KOPT-K1 (cell line): Measurements from ENCODE around the gene PLSCR4.

ENCODE experiments used
- H3K27ac ChIP-seq: fragments of 200-600 bp; sonication (generic); 2 replicates; pipeline ENCODE4 v1.5.1; 2016; ENCODE audit warnings: antibody characterized with exemption, mild to moderate bottlenecking, low read depth, low read length; ENCODE audit not compliant: poor library complexity, severe bottlenecking
- H3K36me3 ChIP-seq: fragments of 200-600 bp; sonication (generic); 2 replicates; pipeline ENCODE4 v1.5.1; 2017; ENCODE audit warnings: antibody characterized with exemption, mild to moderate bottlenecking, low read length, moderate library complexity; ENCODE audit not compliant: insufficient read depth
- H3K9me3 ChIP-seq: fragments of 200-600 bp; sonication (generic); 2 replicates; pipeline ENCODE4 v1.5.1; 2017; ENCODE audit warnings: antibody characterized with exemption, low read length, mild to moderate bottlenecking; ENCODE audit not compliant: insufficient read depth, poor library complexity, severe bottlenecking

PLSCR4 gene

GRCh38 chr3:146164071-146164470 lies 86.8 kb downstream of the PLSCR4 start:
- Histone ChIP-seq H3K36me3 (no peaks in the 10 kb centered on the region), H3K9me3 (no peaks in the 10 kb centered on the region), H3K27ac (no peak overlapping the region)

DNA sequence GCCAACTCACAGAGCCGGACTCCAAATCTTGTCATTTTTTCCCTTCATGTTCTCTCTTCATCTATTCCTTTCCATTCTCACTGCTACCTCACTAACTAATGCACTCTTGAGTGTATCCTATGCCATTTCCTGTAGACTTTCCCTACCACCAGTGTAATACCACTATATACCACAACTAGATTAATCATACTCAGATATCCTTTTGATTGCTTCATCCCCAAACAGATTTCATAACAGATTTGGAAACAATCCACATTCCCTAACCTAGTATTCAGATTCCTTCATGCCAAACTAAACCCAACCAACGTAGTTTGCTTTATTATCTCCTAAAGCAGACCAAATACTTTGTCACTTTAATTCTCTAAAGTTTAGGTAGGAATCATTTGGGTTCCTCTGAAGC lies 87.3 kb downstream of the PLSCR4 start:
- H3K27ac ChIP-seq: no peak overlapping the region
- H3K9me3 ChIP-seq: no peaks in the 10 kb centered on the region
- no peaks in the 10 kb centered on the region for H3K36me3 ChIP-seq

DNA sequence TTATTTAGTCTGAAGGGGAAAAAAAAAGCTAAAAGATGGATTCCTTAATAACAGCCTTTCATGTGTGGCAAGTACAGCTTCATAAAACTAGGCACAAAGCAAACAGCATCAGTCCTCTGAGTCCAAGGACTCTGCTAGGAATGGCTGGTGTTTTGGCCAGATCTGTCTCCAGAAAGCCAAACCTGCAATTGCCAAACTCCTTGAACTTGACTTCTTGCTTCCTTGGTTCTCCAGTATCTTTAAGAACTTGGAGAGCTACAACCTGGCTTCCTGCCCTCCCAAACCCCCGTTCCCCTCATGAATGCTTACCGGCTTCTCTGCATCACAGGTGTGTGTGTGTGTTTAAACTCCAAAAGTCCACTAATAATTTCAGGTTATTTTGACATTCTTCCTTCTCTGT lies 88.3 kb downstream of the PLSCR4 start:
- H3K27ac ChIP-seq: no peak overlapping the region
- no peaks in the 10 kb centered on the region for H3K36me3 ChIP-seq
- H3K9me3 ChIP-seq: no peaks in the 10 kb centered on the region

DNA sequence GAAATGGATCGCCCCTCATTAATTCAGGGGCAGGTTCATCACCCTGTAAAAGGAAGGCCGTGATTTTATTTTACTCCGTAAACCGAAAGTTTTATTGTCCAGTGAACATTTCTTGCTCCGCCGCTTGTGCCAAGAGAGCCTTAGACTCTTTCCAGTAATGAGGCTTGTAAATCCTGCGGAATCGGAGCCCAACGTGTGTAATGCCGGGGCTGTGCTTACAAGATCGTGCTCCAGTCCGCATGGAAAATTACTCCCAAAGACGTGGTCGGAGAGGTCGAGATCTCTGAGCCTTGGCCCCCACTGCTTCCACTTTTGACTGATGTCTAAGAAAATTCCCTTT lies 89.3 kb downstream of the PLSCR4 start:
- H3K27ac ChIP-seq: no peak overlapping the region
- no peaks in the 10 kb centered on the region for H3K36me3 ChIP-seq
- no peaks in the 10 kb centered on the region for H3K9me3 ChIP-seq

GRCh38 chr3:146160964-146161662 lies 89.8 kb downstream of the PLSCR4 start, which contains the start of gene PLOD2:
Gene PLOD2, minus strand, starts transcription at chr3:146161184. Its CDS starts 195 bp downstream, at chr3:146160989.
- no peaks in the 10 kb centered on the region for H3K9me3 ChIP-seq
- H3K27ac ChIP-seq: no peak within 1 kb of the TSS
- H3K36me3 ChIP-seq: no peaks in the 10 kb centered on the region

- Histone ChIP-seq H3K36me3 (no peaks in the 10 kb centered on the region), H3K27ac (no peak overlapping the region), H3K9me3 (no peaks in the 10 kb centered on the region)
Measured at GRCh38 chr3:146160321-146160963, 90.5 kb downstream of the PLSCR4 start.

DNA sequence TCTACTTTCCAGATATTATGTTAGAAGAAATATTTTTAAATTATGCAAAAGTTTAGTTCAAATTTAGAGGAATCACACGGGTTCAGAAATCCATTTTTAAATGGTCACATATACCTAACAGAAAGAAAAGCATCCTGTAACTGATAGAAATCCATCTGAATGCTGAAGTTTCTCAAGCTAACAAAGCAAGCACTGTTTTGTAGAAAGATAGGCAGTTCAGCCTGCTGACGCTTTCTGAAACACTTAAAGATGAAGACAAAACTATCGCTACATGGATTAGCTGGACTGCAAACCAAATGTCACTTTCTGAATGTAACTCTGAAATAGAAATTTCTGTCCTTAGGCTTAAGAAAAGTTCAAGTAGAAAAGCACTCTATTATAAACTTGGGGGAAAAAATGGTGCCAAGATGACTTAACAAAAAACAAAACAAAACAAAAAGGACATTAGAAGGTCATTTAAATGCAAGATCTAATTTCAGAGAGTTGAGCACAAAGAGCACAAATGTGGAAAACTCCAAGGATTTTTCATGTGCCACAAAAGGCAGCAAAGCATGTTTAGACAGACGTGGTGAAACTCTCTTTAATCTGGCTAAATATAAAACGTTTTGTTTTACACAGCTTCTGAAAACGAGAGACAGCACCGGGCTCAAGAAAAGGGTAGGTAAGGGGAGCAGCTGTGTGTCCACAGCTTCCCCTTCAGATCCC lies 91.1 kb downstream of the PLSCR4 start:
- Histone ChIP-seq H3K9me3 (no peaks in the 10 kb centered on the region), H3K36me3 (no peaks in the 10 kb centered on the region), H3K27ac (no peak overlapping the region)

- Histone ChIP-seq H3K27ac (no peak overlapping the region), H3K9me3 (no peaks in the 10 kb centered on the region), H3K36me3 (no peaks in the 10 kb centered on the region)
Measured at GRCh38 chr3:146159037-146159436, 91.9 kb downstream of the PLSCR4 start.

DNA sequence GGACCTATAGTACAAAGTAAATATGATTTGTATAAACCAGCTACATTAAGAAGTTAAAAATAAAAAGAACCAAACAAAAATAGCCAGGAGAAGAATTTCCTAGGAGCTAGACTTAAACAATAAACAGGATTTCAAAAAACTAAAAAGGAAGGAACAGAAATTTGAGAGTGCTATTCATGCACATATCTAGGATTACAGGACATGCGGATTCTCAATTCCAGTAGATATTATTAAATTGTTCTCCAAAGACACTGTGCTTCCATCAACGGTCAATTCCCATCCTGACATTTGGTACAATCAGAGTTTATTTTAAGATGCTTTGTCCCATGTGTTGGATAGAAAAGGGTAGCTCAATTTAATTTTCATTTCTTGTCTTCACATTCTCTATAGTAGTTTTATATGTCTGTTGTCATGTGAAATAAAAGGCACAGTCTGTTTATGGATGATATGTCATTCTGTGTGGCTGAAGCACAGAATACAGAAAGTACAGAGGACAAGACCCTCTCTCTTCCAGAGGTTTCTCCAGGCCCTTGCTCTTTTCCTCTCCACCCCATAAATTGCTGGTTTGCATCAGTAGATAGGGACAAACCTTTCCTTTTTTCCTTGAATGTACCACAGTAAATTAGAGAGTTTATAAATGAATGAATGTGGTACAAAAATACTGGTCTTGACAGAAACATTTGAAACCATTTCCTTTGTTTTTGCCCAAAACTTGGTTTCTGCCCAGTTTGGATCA lies 93.4 kb downstream of the PLSCR4 start:
- Histone ChIP-seq H3K27ac (no peak overlapping the region), H3K36me3 (no peaks in the 10 kb centered on the region), H3K9me3 (no peaks in the 10 kb centered on the region)

- Histone ChIP-seq H3K9me3 (no peaks in the 10 kb centered on the region), H3K27ac (no peak overlapping the region), H3K36me3 (no peaks in the 10 kb centered on the region)
Measured at GRCh38 chr3:146156666-146157314, 94.1 kb downstream of the PLSCR4 start.

DNA sequence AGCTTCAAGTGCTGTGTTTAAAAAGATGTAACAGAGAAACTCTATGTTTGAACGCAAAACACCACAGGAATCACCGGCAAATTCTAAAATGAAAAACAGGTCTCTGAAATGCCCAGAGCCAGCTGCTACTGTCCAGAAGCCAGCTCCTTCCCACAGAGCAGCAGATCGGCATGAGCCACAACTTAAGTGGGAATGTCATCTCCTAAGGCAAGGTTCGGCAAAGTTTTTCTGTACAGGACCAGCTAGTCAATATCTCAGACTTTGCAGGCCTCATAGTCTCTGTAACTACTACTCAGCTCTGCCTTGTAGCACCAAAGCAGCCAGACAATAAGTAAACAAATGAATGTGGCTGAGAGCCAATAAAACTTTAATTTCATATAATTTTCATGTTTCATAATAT lies 94.8 kb downstream of the PLSCR4 start:
- H3K27ac ChIP-seq: no peak overlapping the region
- no peaks in the 10 kb centered on the region for H3K36me3 ChIP-seq
- H3K9me3 ChIP-seq: no peaks in the 10 kb centered on the region

DNA sequence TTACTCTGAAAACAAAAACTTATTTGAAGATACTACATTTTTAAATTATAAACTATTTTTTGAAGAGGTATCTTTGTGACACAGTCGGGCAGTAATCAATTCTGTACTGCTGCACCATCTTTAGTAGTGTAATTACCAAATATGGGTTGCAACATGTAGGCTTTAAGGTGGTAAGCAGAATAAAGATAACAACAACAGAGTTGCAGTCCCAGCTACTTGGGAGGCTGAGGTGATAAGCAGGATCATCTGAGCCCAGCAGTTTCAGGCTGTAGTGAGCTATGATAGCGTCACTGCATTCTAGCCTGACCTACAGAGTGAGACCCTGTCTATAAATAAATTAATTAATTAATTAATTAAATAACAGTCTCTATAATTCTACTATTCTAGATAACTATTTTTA lies 95.9 kb downstream of the PLSCR4 start:
- no peaks in the 10 kb centered on the region for H3K9me3 ChIP-seq
- no peak overlapping the region for H3K27ac ChIP-seq
- H3K36me3 ChIP-seq: no peaks in the 10 kb centered on the region

DNA sequence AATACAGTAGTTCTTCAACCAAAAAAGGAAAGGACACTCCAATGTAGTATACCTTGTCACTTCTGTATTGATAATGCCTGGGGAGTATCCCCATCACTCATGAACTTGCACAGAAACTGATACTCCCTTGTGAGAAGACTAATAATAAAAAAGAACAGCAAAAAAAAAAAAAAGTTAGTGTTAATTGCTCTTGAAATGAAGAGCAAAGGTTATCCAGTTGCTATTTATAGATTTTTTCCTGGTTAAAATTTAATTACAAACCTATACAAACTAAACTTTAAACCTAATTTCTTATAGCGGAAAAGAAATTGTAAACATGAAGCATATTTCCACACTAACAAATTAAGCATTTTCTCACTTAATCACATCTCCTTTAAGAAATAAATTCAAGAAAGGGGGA lies 96.6 kb downstream of the PLSCR4 start:
- Histone ChIP-seq H3K27ac (no peak overlapping the region), H3K9me3 (no peaks in the 10 kb centered on the region), H3K36me3 (no peaks in the 10 kb centered on the region)

- H3K36me3 ChIP-seq: no peaks in the 10 kb centered on the region
- H3K27ac ChIP-seq: no peak overlapping the region
- H3K9me3 ChIP-seq: no peaks in the 10 kb centered on the region
Measured at GRCh38 chr3:146153429-146153828, 97.5 kb downstream of the PLSCR4 start.

DNA sequence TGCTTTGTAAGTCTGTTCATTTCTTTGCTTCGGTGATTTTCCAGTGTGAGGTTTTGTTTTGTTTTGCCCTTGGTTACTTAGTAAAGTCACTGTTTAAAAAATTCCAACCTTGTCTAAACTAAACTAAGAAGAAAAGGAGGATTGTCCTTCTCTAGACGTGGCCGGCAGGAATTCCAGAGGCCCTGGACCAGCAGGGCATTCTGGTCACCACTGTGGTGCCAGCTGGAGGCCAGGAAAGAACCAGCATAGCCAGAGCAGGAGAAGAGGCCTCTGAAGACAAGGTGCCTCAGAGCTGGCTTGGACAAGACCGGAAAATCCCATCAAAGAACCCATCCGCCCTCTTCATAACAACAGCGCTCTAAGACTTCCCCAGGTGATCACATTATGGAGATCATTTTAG lies 98.1 kb downstream of the PLSCR4 start:
- Histone ChIP-seq H3K9me3 (no peaks in the 10 kb centered on the region), H3K27ac (no peak overlapping the region)

More for the DNA sequence above, 98.1 kb downstream of the PLSCR4 start:
- H3K36me3 ChIP-seq: no peaks in the 10 kb centered on the region
